Hepatocyte (in vitro differentiated cells): Measurements from ENCODE around the gene MPZL1. TPM values are rescaled to one million over a fixed set of nuclear protein-coding genes. Genes with fewer than 3 reads are reported as not detected.

Experiments used
- DNase-seq: peaks from one replicate; pipeline ENCODE4 v3.0.0-alpha.2; 2016; ENCODE audit warnings: low spot score
- H2AFZ ChIP-seq: fragments of 200-600 bp; sonication (generic); 2 replicates; pipeline ENCODE4 v1.6.0; 2016; ENCODE audit warnings: antibody characterized with exemption, mild to moderate bottlenecking
- H3K27ac ChIP-seq: fragments of 200-600 bp; sonication (generic); 2 replicates; pipeline ENCODE4 v1.5.1; 2016; ENCODE audit warnings: mild to moderate bottlenecking
- H3K27me3 ChIP-seq: fragments of 200-600 bp; sonication (generic); 2 replicates; pipeline ENCODE4 v1.6.1; 2016
- H3K36me3 ChIP-seq: fragments of 200-600 bp; sonication (generic); replicated peaks from 2 replicates; pipeline ENCODE4 v1.5.1; 2016; ENCODE audit warnings: low read depth; ENCODE audit not compliant: insufficient read depth
- H3K4me1 ChIP-seq: fragments of 200-600 bp; sonication (generic); 2 replicates; pipeline ENCODE4 v1.5.1; 2016; ENCODE audit warnings: mild to moderate bottlenecking, moderate library complexity; ENCODE audit not compliant: insufficient read depth
- H3K4me2 ChIP-seq: fragments of 200-600 bp; sonication (generic); 2 replicates; pipeline ENCODE4 v1.6.0; 2016
- H3K4me3 ChIP-seq: fragments of 200-600 bp; sonication (generic); 2 replicates; pipeline ENCODE4 v1.5.1; 2016; ENCODE audit warnings: mild to moderate bottlenecking
- H3K79me2 ChIP-seq: fragments of 200-600 bp; sonication (generic); 2 replicates; pipeline ENCODE4 v1.6.0; 2017; ENCODE audit warnings: mild to moderate bottlenecking
- H3K9me2 ChIP-seq: fragments of 200-600 bp; sonication (generic); replicated peaks from 2 replicates; pipeline ENCODE4 v1.6.0; 2017; ENCODE audit warnings: mild to moderate bottlenecking; ENCODE audit not compliant: insufficient read depth
- H3K9me3 ChIP-seq: fragments of 200-600 bp; sonication (generic); 2 replicates; pipeline ENCODE4 v1.5.1; 2016; ENCODE audit warnings: low read depth, mild to moderate bottlenecking
- H4K20me1 ChIP-seq: fragments of 200-600 bp; sonication (generic); 2 replicates; pipeline ENCODE4 v1.6.0; 2016; ENCODE audit warnings: mild to moderate bottlenecking; ENCODE audit not compliant: insufficient read depth, poor library complexity, severe bottlenecking
- CTCF ChIP-seq: fragments of 200-600 bp; sonication (generic); IDR thresholded peaks from 2 replicates; pipeline ENCODE4 v1.5.1; 2016; ENCODE audit warnings: antibody characterized with exemption, mild to moderate bottlenecking; ENCODE audit not compliant: poor library complexity
- EZH2 ChIP-seq: fragments of 200-600 bp; sonication (generic); IDR thresholded peaks from 2 replicates; pipeline ENCODE4 v1.6.1; 2016; ENCODE audit warnings: antibody characterized with exemption, mild to moderate bottlenecking, borderline replicate concordance
- EZH2phosphoT487 ChIP-seq: fragments of 200-600 bp; sonication (generic); IDR thresholded peaks from one replicate; pipeline ENCODE4 v1.6.1; 2018; ENCODE audit warnings: antibody characterized with exemption, mild to moderate bottlenecking, low read depth, moderate library complexity; ENCODE audit not compliant: unreplicated experiment, severe bottlenecking
- WGBS: methylation state at CpG from one replicate; pipeline ENCODE4 v1.1.6; 2016; ENCODE audit warnings: low lambda C conversion rate; ENCODE audit errors: missing lambda C conversion rate; 5-methylcytosine and 5-hydroxymethylcytosine counted together
- polyA plus RNA-seq: library from polyadenylated mRNA; unstranded; fragments of >200 nt; fragmentation: Nextera tagmentation; extraction: Ambion mirVana; gene quantifications from 2 replicates; pipeline ENCODE4 v1.2.1, GENCODE V29; 2016
- total RNA-seq: library from RNA; depleted of rRNA; stranded (reverse); fragments of >200 nt; gene quantifications from 2 replicates; pipeline ENCODE4 v1.2.3, GENCODE V29; 2014

The MPZL1 gene
- total and polyA plus RNA-seq, 2 experiments from 2014 or later = 176 to 245 TPM

GRCh38 chr1:167746013-167746672 lies 24.4 kb downstream of the MPZL1 start:
- no peak for TF ChIP-seq CTCF
- TF ChIP-seq EZH2phosphoT487 = no peak
- no peak for TF ChIP-seq EZH2

GRCh38 chr1:167746988-167747655 lies 25.3 kb downstream of the MPZL1 start:
- TF ChIP-seq EZH2 = no peak
- TF ChIP-seq EZH2phosphoT487 = no peak
- no peak for TF ChIP-seq CTCF
- no peaks in the 10 kb centered on the region for H3K27me3 ChIP-seq
- no peak for DNase-seq
- H3K4me2 ChIP-seq = no peak overlapping the region
- no peaks in the 10 kb centered on the region for H3K36me3 ChIP-seq
- no peaks in the 10 kb centered on the region for H3K9me2 ChIP-seq
- peaks cover 100% of the 10 kb centered on the region for H3K79me2 ChIP-seq
- H3K4me1 ChIP-seq = peaks cover 14% of the 10 kb centered on the region
- no peak overlapping the region for H3K27ac ChIP-seq
- 91% methylated on average over 7 of the region's 7 CpGs for WGBS
- H2AFZ ChIP-seq = no peak overlapping the region
- H3K4me3 ChIP-seq = no peak overlapping the region
- no peaks in the 10 kb centered on the region for H3K9me3 ChIP-seq
- peaks cover 36% of the 10 kb centered on the region for H4K20me1 ChIP-seq

More at GRCh38 chr1:167746013-167746672, 24.4 kb downstream of the MPZL1 start:
- Histone ChIP-seq H3K4me1 (peaks cover 14% of the 10 kb centered on the region), H3K9me3 (no peaks in the 10 kb centered on the region), H3K36me3 (no peaks in the 10 kb centered on the region), H3K4me2 (no peak overlapping the region), H3K27ac (no peak overlapping the region), H4K20me1 (peaks cover 40% of the 10 kb centered on the region), H3K9me2 (no peaks in the 10 kb centered on the region), H2AFZ (no peak overlapping the region), H3K79me2 (peaks cover 100% of the 10 kb centered on the region), H3K27me3 (no peaks in the 10 kb centered on the region), H3K4me3 (no peak overlapping the region)
- DNase-seq = no peak
- WGBS = 84% methylated on average over 5 of the region's 5 CpGs

GRCh38 chr1:167747988-167748387 lies 26.2 kb downstream of the MPZL1 start:
- DNase-seq = no peak
- Histone ChIP-seq H3K27me3 (no peaks in the 10 kb centered on the region), H3K9me2 (no peaks in the 10 kb centered on the region), H3K4me1 (peaks cover 9% of the 10 kb centered on the region), H2AFZ (no peak overlapping the region), H3K79me2 (peaks cover 100% of the 10 kb centered on the region), H3K9me3 (no peaks in the 10 kb centered on the region), H3K4me2 (no peak overlapping the region), H4K20me1 (peaks cover 36% of the 10 kb centered on the region), H3K4me3 (no peak overlapping the region), H3K36me3 (no peaks in the 10 kb centered on the region), H3K27ac (no peak overlapping the region)
- TF ChIP-seq EZH2phosphoT487 = no peak
- TF ChIP-seq CTCF = no peak
- no peak for TF ChIP-seq EZH2
- 100% methylated on average over 1 of the region's 1 CpG for WGBS
